HepG2 (cell line): ENCODE data around the gene PCAT7. TPM values are rescaled to one million over a fixed set of nuclear protein-coding genes. Genes with fewer than 3 reads are reported as not detected.

ENCODE experiments used
- ATAC-seq: fragments of 200-7000 bp; cut with Tn5 transposase; 3 replicates; pipeline ENCODE4 v1.9.1; 2020; ENCODE audit warnings: mild to moderate bottlenecking, moderate library complexity
- BruUV-seq: library from RNA; stranded (reverse); fragments of 400-500 nt; replicated peaks from 2 replicates; lab custom pipeline; 2021; lab: Mats Ljungman, UMichigan
- CTCF ChIA-PET: fragments of 300-600 bp; formaldehyde crosslinking; extraction: SDS; loops from one replicate; lab custom pipeline; 2021; ENCODE audit warnings: low total read pairs, inconsistent platforms, low intra/inter-chr PET ratio; lab: Yijun Ruan, JAX
- POLR2A ChIA-PET: fragments of 350-600 bp; sonication (Branson Sonifier 250); formaldehyde crosslinking; loops from one replicate; lab custom pipeline; 2020; ENCODE audit warnings: antibody characterized with exemption, inconsistent platforms; lab: Yijun Ruan, JAX
- DNase-seq: peaks from one replicate; pipeline ENCODE4 v3.0.0-alpha.2; 2015; ENCODE audit warnings: low spot score
- FAIRE-seq: peaks from 3 replicates; lab custom pipeline; 2011; peaks lifted over from hg19 to GRCh38; lab: Jason Lieb, UNC
- H2AFZ ChIP-seq: one replicate; pipeline ENCODE4 v1.6.1; 2011; ENCODE audit warnings: low read length, inconsistent platforms
- H3K27ac ChIP-seq: fragments of 300-600 bp; 3 replicates; pipeline ENCODE4 v1.8.0; 2011; ENCODE audit warnings: mixed run types, mild to moderate bottlenecking, mixed read lengths, low read length, inconsistent platforms; ENCODE audit not compliant: insufficient read depth; ENCODE audit errors: extremely low read length
- H3K27me3 ChIP-seq, 2 experiments: fragments of 200-600 bp in 1 of 2; 2 replicates in 1 of 2; 3 replicates in 1 of 2; pipeline versions ENCODE4 v1.6.0 to v1.8.0; 2011; ENCODE audit warnings: low read length in 2 of 2, mild to moderate bottlenecking in 2 of 2, moderate library complexity in 2 of 2, inconsistent platforms in 1 of 2; ENCODE audit not compliant: insufficient read depth in 2 of 2, control insufficient read depth in 1 of 2
- H3K36me3 ChIP-seq, 2 experiments: fragments of 200-600 bp in 1 of 2; replicated peaks in 1 of 2; 2 replicates in 1 of 2; 3 replicates in 1 of 2; pipeline versions ENCODE4 v1.5.1 to v1.8.0; 2011; ENCODE audit warnings: low read length in 2 of 2, inconsistent platforms in 1 of 2; ENCODE audit not compliant: insufficient read depth in 2 of 2, control insufficient read depth in 1 of 2
- H3K4me1 ChIP-seq: 2 replicates; pipeline ENCODE4 v1.5.1; 2012; ENCODE audit warnings: low read length, inconsistent platforms; ENCODE audit not compliant: insufficient read depth
- H3K4me2 ChIP-seq: 2 replicates; pipeline ENCODE4 v1.6.0; 2011; ENCODE audit warnings: low read depth, low read length, inconsistent platforms
- H3K4me3 ChIP-seq, 3 experiments: fragments of 200-600 bp in 1 of 3; sonication (generic), shearing (Covaris generic) in 1 of 3; replicated peaks in 1 of 3; 2 replicates each; pipeline ENCODE4 v1.5.1; 2011 to 2016; ENCODE audit warnings: low read length in 3 of 3, inconsistent platforms in 2 of 3, low read depth in 2 of 3, mild to moderate bottlenecking in 2 of 3, control low read depth in 1 of 3, mixed read lengths in 1 of 3; ENCODE audit not compliant: insufficient read depth in 1 of 3
- H3K79me2 ChIP-seq: one replicate; pipeline ENCODE4 v1.6.1; 2011; ENCODE audit warnings: low read length, inconsistent platforms; ENCODE audit not compliant: insufficient read depth
- H3K9ac ChIP-seq: 2 replicates; pipeline ENCODE4 v1.6.0; 2011; ENCODE audit warnings: mild to moderate bottlenecking, low read depth, low read length, inconsistent platforms; ENCODE audit not compliant: insufficient read depth
- H3K9me3 ChIP-seq: 2 replicates; pipeline ENCODE4 v1.5.1; 2012; ENCODE audit warnings: mild to moderate bottlenecking, low read length
- H4K20me1 ChIP-seq: 2 replicates; pipeline ENCODE4 v1.6.0; 2011; ENCODE audit warnings: inconsistent platforms, mild to moderate bottlenecking, low read length, moderate library complexity; ENCODE audit not compliant: insufficient read depth
- ATAD3A ChIP-seq: sonication (generic); formaldehyde crosslinking; IDR thresholded peaks from 2 replicates; pipeline ENCODE4 v1.4.0; 2020; ENCODE audit warnings: missing genetic modification reagents
- ATF1 ChIP-seq: IDR thresholded peaks from 2 replicates; pipeline ENCODE4 v1.6.1; 2016; ENCODE audit warnings: mild to moderate bottlenecking, control low read depth
- BCL6 ChIP-seq: IDR thresholded peaks from 2 replicates; pipeline ENCODE4 v1.6.1; 2016; ENCODE audit warnings: missing genetic modification reagents, missing compliant biosample characterization
- HMG20B ChIP-seq: conservative IDR thresholded peaks from 2 replicates; pipeline ENCODE4 v1.6.1; 2016; ENCODE audit warnings: missing genetic modification reagents, missing compliant biosample characterization
- MED13 ChIP-seq: sonication (generic); formaldehyde crosslinking; IDR thresholded peaks from 2 replicates; pipeline ENCODE4 v1.5.0; 2020; ENCODE audit warnings: missing genetic modification reagents
- NCOA5 ChIP-seq: sonication (generic); formaldehyde crosslinking; IDR thresholded peaks from 2 replicates; pipeline ENCODE4 v1.4.0; 2020; ENCODE audit warnings: missing genetic modification reagents
- RBAK ChIP-seq: sonication (generic); formaldehyde crosslinking; IDR thresholded peaks from 2 replicates; pipeline ENCODE4 v1.5.1; 2020; ENCODE audit warnings: mild to moderate bottlenecking, missing genetic modification reagents
- SKI ChIP-seq: fragments of 450-650 bp; IDR thresholded peaks from one replicate; pipeline ENCODE4 v1.6.1; 2018; ENCODE audit warnings: mild to moderate bottlenecking; ENCODE audit not compliant: partially characterized antibody
- SP1 ChIP-seq, 2 experiments: fragments of 450-650 bp in 1 of 2; sonication (generic) in 1 of 2; formaldehyde crosslinking in 1 of 2; IDR thresholded peaks; 2 replicates each; pipeline versions ENCODE4 v1.4.0 to v1.6.1; 2016 to 2020; ENCODE audit warnings: missing genetic modification reagents in 1 of 2
- TBL1XR1 ChIP-seq: fragments of 150-350 bp; IDR thresholded peaks from 2 replicates; pipeline ENCODE4 v1.6.1; 2014; ENCODE audit warnings: borderline replicate concordance, low read length; ENCODE audit not compliant: partially characterized antibody
- TCF12 ChIP-seq, 2 experiments: fragments of 450-650 bp in 1 of 2; sonication (generic) in 1 of 2; formaldehyde crosslinking in 1 of 2; IDR thresholded peaks; 2 replicates each; pipeline versions ENCODE4 v1.6.1 to v1.8.0; 2017 to 2022; ENCODE audit warnings: antibody characterized with exemption in 1 of 2, mild to moderate bottlenecking in 1 of 2, missing genetic modification reagents in 1 of 2, moderate library complexity in 1 of 2
- TOPORS ChIP-seq: sonication (generic); formaldehyde crosslinking; IDR thresholded peaks from 2 replicates; pipeline ENCODE4 v1.8.0; 2023; ENCODE audit warnings: mild to moderate bottlenecking, missing genetic modification reagents
- WIZ ChIP-seq: sonication (generic); formaldehyde crosslinking; IDR thresholded peaks from 2 replicates; pipeline ENCODE4 v1.5.1; 2020; ENCODE audit warnings: mild to moderate bottlenecking, missing genetic modification reagents
- ZNF780A ChIP-seq: sonication (generic); formaldehyde crosslinking; IDR thresholded peaks from 2 replicates; pipeline ENCODE4 v1.8.0; 2022; ENCODE audit warnings: mild to moderate bottlenecking, missing genetic modification reagents, moderate library complexity
- WGBS: methylation state at CpG from one replicate; pipeline ENCODE4 v1.1.6; 2017; ENCODE audit warnings: low lambda C conversion rate; 5-methylcytosine and 5-hydroxymethylcytosine counted together
- in situ Hi-C: cut with HindIII; loops from 2 replicates; pipeline ENCODE4 v1.10.0; 2017; ENCODE audit warnings: low pct_unique_long_range_greater_than_20kb; ENCODE audit not compliant: extremely low pct_ligation_motif_present
- intact Hi-C: fragments of 100-400 bp; cut with micrococcal nuclease; formaldehyde crosslinking; loops from one replicate; pipeline ENCODE4 v1.10.0; 2022; ENCODE audit not compliant: unreplicated experiment
- polyA plus RNA-seq, 8 experiments: library from polyadenylated mRNA; depleted of rRNA in 3 of 8; stranded (reverse) in 7 of 8; unstranded in 1 of 8; fragments of >200 nt; fragmentation: Illumina TruSeq in 4 of 8; extraction: Trizol in 4 of 8; gene quantifications; 2 replicates each; pipeline versions ENCODE4 v1.2.1 to v1.2.3, GENCODE V29; 2011 to 2016; ENCODE audit warnings: low read depth in 4 of 8, missing spikeins in 1 of 8, mixed read lengths in 1 of 8; ENCODE audit not compliant: insufficient read depth in 1 of 8
- total RNA-seq, 5 experiments: library from RNA; depleted of rRNA; stranded (reverse); fragments of >200 nt; fragmentation: Illumina TruSeq; extraction: Trizol; gene quantifications; 2 replicates each; pipeline ENCODE4 v1.2.3, GENCODE V29; 2016; ENCODE audit warnings: low read depth in 1 of 5
- TF ChIP-seq, protein P1 (sequence below): sonication (generic); formaldehyde crosslinking; IDR thresholded peaks from 2 replicates; pipeline ENCODE4; 2020; ENCODE audit warnings: missing genetic modification reagents, mild to moderate bottlenecking, borderline replicate concordance
- TF ChIP-seq, protein P2 (sequence below): sonication (generic); formaldehyde crosslinking; IDR thresholded peaks from 2 replicates; pipeline ENCODE4 v1.4.0; 2020; ENCODE audit warnings: missing genetic modification reagents

The PCAT7 gene
- total and polyA plus RNA-seq, 2 of the 13 experiments (the other 11 are each of a cell fraction or from before 2014, with no cell fraction given) = 2.3 to 3.9 TPM

GRCh38 chr9:94602666-94603065, 47.8 kb downstream of the PCAT7 start:
- ChIA-PET POLR2A (interaction anchor here (1.0 to 1.2 kb wide), 2 partner anchors 48 kb away, joined by 3 read pairs; partner anchors contain the start of gene PCAT7), CTCF (interaction anchor here (1.4 to 1.9 kb wide), 4 partner anchors 20 to 49 kb away, joined by 4 to 10 read pairs (median 6); partner anchors contain the start of gene PCAT7)
- ATAC-seq (no peak), DNase-seq (no peak), FAIRE-seq (no peak)
- no peaks in the 10 kb centered on the region for H3K79me2 ChIP-seq
- in situ Hi-C loops (no loop called here), intact Hi-C loops (loop anchor here (1.0 kb wide), 1 partner anchor 48 kb away; no protein-coding TSS in a partner anchor)
- H2AFZ ChIP-seq = no peak overlapping the region
- H3K9me3 ChIP-seq = no peaks in the 10 kb centered on the region
- H3K4me1 ChIP-seq = peaks cover 70% of the 10 kb centered on the region
- H3K36me3 ChIP-seq = no peaks in the 10 kb centered on the region
- BruUV-seq = no TSS peak
- H3K4me2 ChIP-seq = no peak overlapping the region
- H3K27me3 ChIP-seq = no peaks in the 10 kb centered on the region
- H4K20me1 ChIP-seq = no peaks in the 10 kb centered on the region
- H3K27ac ChIP-seq = no peak overlapping the region
- H3K4me3 ChIP-seq = no peak overlapping the region
- no peak overlapping the region for H3K9ac ChIP-seq
- WGBS = 76% methylated on average over 6 of the region's 6 CpGs
- no peak for TF ChIP-seq NCOA5 (CRISPR knock-in tag)
- no peak for TF ChIP-seq SKI
- no peak for TF ChIP-seq ZNF780A
- no peak for TF ChIP-seq RBAK (CRISPR knock-in tag)
- no peak for TF ChIP-seq HMG20B (CRISPR knock-in tag)
- TF ChIP-seq, protein P1, sequence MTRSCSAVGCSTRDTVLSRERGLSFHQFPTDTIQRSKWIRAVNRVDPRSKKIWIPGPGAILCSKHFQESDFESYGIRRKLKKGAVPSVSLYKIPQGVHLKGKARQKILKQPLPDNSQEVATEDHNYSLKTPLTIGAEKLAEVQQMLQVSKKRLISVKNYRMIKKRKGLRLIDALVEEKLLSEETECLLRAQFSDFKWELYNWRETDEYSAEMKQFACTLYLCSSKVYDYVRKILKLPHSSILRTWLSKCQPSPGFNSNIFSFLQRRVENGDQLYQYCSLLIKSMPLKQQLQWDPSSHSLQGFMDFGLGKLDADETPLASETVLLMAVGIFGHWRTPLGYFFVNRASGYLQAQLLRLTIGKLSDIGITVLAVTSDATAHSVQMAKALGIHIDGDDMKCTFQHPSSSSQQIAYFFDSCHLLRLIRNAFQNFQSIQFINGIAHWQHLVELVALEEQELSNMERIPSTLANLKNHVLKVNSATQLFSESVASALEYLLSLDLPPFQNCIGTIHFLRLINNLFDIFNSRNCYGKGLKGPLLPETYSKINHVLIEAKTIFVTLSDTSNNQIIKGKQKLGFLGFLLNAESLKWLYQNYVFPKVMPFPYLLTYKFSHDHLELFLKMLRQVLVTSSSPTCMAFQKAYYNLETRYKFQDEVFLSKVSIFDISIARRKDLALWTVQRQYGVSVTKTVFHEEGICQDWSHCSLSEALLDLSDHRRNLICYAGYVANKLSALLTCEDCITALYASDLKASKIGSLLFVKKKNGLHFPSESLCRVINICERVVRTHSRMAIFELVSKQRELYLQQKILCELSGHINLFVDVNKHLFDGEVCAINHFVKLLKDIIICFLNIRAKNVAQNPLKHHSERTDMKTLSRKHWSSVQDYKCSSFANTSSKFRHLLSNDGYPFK (CRISPR knock-in tag) = no peak
- TF ChIP-seq TOPORS (CRISPR knock-in tag) = no peak
- no peak for TF ChIP-seq ATAD3A (CRISPR knock-in tag)
- no peak for TF ChIP-seq MED13 (CRISPR knock-in tag)
- TF ChIP-seq, protein P2, sequence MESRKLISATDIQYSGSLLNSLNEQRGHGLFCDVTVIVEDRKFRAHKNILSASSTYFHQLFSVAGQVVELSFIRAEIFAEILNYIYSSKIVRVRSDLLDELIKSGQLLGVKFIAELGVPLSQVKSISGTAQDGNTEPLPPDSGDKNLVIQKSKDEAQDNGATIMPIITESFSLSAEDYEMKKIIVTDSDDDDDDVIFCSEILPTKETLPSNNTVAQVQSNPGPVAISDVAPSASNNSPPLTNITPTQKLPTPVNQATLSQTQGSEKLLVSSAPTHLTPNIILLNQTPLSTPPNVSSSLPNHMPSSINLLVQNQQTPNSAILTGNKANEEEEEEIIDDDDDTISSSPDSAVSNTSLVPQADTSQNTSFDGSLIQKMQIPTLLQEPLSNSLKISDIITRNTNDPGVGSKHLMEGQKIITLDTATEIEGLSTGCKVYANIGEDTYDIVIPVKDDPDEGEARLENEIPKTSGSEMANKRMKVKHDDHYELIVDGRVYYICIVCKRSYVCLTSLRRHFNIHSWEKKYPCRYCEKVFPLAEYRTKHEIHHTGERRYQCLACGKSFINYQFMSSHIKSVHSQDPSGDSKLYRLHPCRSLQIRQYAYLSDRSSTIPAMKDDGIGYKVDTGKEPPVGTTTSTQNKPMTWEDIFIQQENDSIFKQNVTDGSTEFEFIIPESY = no peak
- no peak for TF ChIP-seq BCL6
- no peak for TF ChIP-seq ATF1 (CRISPR knock-in tag)
- no peak for TF ChIP-seq TCF12 (IDR thresholded peaks at IDR 0.05)
- TF ChIP-seq TCF12 (CRISPR knock-in tag; IDR thresholded peaks at IDR 0.05) = no peak
- TF ChIP-seq SP1 (IDR thresholded peaks at IDR 0.05) = no peak
- TF ChIP-seq SP1 (CRISPR knock-in tag; IDR thresholded peaks at IDR 0.05) = no peak
- no peak for TF ChIP-seq TBL1XR1
- TF ChIP-seq WIZ (CRISPR knock-in tag) = no peak
